ENCODE measurements around the gene EIPR1.

GRCh38 chr2:3299703-3300102, 77.9 kb downstream of the EIPR1 start:
- TF ChIP-seq SMC3 (IDR thresholded peaks at IDR 0.05; ENCODE audit: borderline replicate concordance, low read length) (no peak), STAT1 (conservative IDR thresholded peaks at IDR 0.05) (no peak), USF2 (IDR thresholded peaks at IDR 0.05; ENCODE audit: borderline replicate concordance, low read depth, low read length) (no peak), ZNF592 (IDR thresholded peaks at IDR 0.05) (no peak), ESRRA (IDR thresholded peaks at IDR 0.05; ENCODE audit: low read length) (no peak), FOS (IDR thresholded peaks at IDR 0.05; ENCODE audit: borderline replicate concordance, extremely low read depth, insufficient read length) (no peak), CTCF (IDR thresholded peaks at IDR 0.05 in 2 of 3, conservative IDR thresholded peaks at IDR 0.05 in 1 of 3; ENCODE audit: control insufficient read depth in 2 of 3, extremely low read depth in 1 of 3, insufficient read depth in 1 of 3, low read depth in 3 of 3, low read length in 3 of 3) (no peak), EZH2 (IDR thresholded peaks at IDR 0.05; ENCODE audit: borderline replicate concordance, control insufficient read depth, low read depth, low read length) (no peak), RAD51 (IDR thresholded peaks at IDR 0.05) (no peak), MAX (IDR thresholded peaks at IDR 0.05; ENCODE audit: low read depth, low read length) (no peak)
